Gastroesophageal sphincter (tissue), 3 donors: ENCODE measurements around the gene SYTL2.

Source experiments
- CTCF ChIP-seq, 4 experiments: fragments of 200-600 bp in 2 of 4; fragments of 450-650 bp in 2 of 4; sonication (generic) in 1 of 4; IDR thresholded peaks; one replicate each; pipeline ENCODE4 v1.5.1; 2017 to 2019; ENCODE audit warnings: antibody characterized with exemption in 4 of 4, mild to moderate bottlenecking in 2 of 4, moderate library complexity in 2 of 4
- EP300 ChIP-seq: sonication (generic); formaldehyde crosslinking; IDR thresholded peaks from one replicate; pipeline ENCODE4 v1.6.1; 2017; ENCODE audit warnings: antibody characterized with exemption, mild to moderate bottlenecking
- POLR2A ChIP-seq, 2 donors: fragments of 450-650 bp; IDR thresholded peaks; one replicate each; pipeline ENCODE4 v1.6.1; 2017; ENCODE audit warnings: antibody characterized with exemption in 2 of 2, mild to moderate bottlenecking in 2 of 2, moderate library complexity in 1 of 2
- POLR2AphosphoS5 ChIP-seq: sonication (generic); formaldehyde crosslinking; IDR thresholded peaks from one replicate; pipeline ENCODE4 v1.6.1; 2017; ENCODE audit warnings: antibody characterized with exemption

GRCh38 chr11:85717429-85717828, 93.5 kb downstream of the SYTL2 start:
- no peak for TF ChIP-seq CTCF (IDR thresholded peaks at IDR 0.05)
- no peak for TF ChIP-seq EP300
- TF ChIP-seq POLR2AphosphoS5, result no peak
- TF ChIP-seq POLR2A (IDR thresholded peaks at IDR 0.05), result no peak
